ENCODE measurements around the gene CEP72. TPM values are rescaled to one million over a fixed set of nuclear protein-coding genes. Genes with fewer than 3 reads are reported as not detected.

Gene CEP72
- total and polyA plus RNA-seq, 2 experiments from 2014 or later, result 3.2 to 4.2 TPM

DNA sequence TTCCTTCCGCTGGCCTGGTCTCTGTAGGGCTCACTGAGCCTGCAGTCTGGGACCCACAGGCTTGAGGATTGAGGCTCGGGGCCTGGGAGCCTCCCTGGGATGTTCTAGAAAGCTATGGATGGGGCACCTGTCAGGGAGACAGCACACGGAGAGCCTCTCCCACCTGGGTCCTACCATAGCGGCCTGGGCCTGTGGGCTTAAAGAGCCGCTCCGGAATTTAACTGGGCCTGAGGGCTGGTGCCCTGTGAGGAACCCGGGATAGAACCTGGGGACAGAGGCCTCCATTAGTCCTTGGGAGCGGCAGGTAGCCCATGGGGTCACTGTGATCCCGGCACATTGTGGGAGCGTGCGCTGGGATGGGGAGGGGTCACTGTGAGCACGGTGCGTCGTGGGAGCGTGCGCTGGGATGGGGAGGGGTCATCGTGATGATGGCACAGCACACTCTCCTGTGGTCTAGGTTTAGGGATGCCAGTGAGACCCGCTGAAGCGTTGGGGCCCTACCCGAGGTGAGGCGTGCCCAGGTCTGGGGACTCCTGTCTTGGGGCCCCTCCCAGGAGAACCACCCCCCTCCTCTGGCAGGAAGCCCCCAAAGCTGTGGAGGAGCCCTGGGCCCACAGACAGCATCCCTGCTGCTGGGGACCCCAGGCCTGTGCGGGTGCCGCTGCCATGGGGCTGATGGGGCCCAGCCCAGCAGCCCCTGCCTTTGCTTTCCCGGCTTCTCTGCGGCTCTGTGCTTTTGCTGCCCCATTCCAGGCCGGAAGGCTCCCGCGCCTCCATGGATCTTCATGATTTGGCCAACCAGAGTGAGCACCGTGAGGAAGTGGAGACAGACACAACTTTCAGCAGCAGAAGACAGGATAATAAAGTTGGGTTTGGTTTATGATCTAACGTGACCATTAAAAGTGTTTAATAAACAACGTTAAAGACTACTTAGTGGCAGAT, 3.4 kb upstream of the CEP72 start:
- no peak overlapping the region for H3K4me2 ChIP-seq
- H4K20me1 ChIP-seq (ENCODE audit: insufficient read depth, poor library complexity, severe bottlenecking), result no peaks in the 10 kb centered on the region
- no peaks in the 10 kb centered on the region for H3K27me3 ChIP-seq
- H3K4me3 ChIP-seq, result no peak overlapping the region
- 85% methylated on average over 31 of the region's 31 CpGs for WGBS (ENCODE audit: low lambda C conversion rate, missing lambda C conversion rate)
- H3K79me2 ChIP-seq, result peaks cover 12% of the 10 kb centered on the region
- TF ChIP-seq, protein P1, sequence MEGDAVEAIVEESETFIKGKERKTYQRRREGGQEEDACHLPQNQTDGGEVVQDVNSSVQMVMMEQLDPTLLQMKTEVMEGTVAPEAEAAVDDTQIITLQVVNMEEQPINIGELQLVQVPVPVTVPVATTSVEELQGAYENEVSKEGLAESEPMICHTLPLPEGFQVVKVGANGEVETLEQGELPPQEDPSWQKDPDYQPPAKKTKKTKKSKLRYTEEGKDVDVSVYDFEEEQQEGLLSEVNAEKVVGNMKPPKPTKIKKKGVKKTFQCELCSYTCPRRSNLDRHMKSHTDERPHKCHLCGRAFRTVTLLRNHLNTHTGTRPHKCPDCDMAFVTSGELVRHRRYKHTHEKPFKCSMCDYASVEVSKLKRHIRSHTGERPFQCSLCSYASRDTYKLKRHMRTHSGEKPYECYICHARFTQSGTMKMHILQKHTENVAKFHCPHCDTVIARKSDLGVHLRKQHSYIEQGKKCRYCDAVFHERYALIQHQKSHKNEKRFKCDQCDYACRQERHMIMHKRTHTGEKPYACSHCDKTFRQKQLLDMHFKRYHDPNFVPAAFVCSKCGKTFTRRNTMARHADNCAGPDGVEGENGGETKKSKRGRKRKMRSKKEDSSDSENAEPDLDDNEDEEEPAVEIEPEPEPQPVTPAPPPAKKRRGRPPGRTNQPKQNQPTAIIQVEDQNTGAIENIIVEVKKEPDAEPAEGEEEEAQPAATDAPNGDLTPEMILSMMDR (IDR thresholded peaks at IDR 0.05; ENCODE audit: poor library complexity), result no peak
- no peak for TF ChIP-seq EZH2phosphoT487 (IDR thresholded peaks at IDR 0.05; ENCODE audit: low read depth, severe bottlenecking, unreplicated experiment)
- TF ChIP-seq EZH2 (IDR thresholded peaks at IDR 0.05; ENCODE audit: borderline replicate concordance), result no peak
- H3K4me1 ChIP-seq (ENCODE audit: insufficient read depth), result peaks cover 3% of the 10 kb centered on the region
- no peaks in the 10 kb centered on the region for H3K9me3 ChIP-seq (ENCODE audit: low read depth)
- H3K36me3 ChIP-seq (replicated peaks; ENCODE audit: insufficient read depth, low read depth), result no peaks in the 10 kb centered on the region
- no peak for DNase-seq (ENCODE audit: low spot score)
- no peak overlapping the region for H3K27ac ChIP-seq
- H3K9me2 ChIP-seq (replicated peaks; ENCODE audit: insufficient read depth), result no peaks in the 10 kb centered on the region
- no peak overlapping the region for H2AFZ ChIP-seq

DNA sequence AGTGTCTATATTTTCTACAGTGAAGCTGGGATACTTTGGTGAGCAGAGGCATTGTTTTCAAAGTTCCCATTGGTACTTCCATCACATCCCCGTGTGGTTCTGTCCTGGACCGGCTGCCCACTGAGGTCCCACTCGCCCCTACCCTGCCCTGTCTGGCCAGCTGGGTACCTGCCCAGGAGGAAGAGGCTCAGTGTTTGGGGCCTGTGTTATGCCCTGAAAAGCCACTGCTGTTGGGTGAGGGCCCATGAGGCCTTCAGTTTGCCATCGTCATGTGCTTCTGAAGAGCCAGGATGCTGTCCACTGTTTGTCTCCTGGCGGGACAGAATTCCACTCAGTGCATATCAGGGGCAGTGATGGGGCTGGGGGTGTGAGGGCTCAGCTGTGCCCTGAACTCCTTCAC, 2.6 kb upstream of the CEP72 start:
- H3K27me3 ChIP-seq, result no peaks in the 10 kb centered on the region
- no peak overlapping the region for H3K4me3 ChIP-seq
- peaks cover 3% of the 10 kb centered on the region for H3K4me1 ChIP-seq (ENCODE audit: insufficient read depth)
- no peaks in the 10 kb centered on the region for H4K20me1 ChIP-seq (ENCODE audit: insufficient read depth, poor library complexity, severe bottlenecking)
- DNase-seq (ENCODE audit: low spot score), result no peak
- no peaks in the 10 kb centered on the region for H3K36me3 ChIP-seq (replicated peaks; ENCODE audit: insufficient read depth, low read depth)
- H3K9me3 ChIP-seq (ENCODE audit: low read depth), result no peaks in the 10 kb centered on the region
- TF ChIP-seq EZH2phosphoT487 (IDR thresholded peaks at IDR 0.05; ENCODE audit: low read depth, severe bottlenecking, unreplicated experiment), result no peak
- TF ChIP-seq EZH2 (IDR thresholded peaks at IDR 0.05; ENCODE audit: borderline replicate concordance), result no peak
- TF ChIP-seq, protein P1 (IDR thresholded peaks at IDR 0.05; ENCODE audit: poor library complexity), result no peak
- 97% methylated on average over 5 of the region's 5 CpGs for WGBS (ENCODE audit: low lambda C conversion rate, missing lambda C conversion rate)
- peaks cover 20% of the 10 kb centered on the region for H3K79me2 ChIP-seq
- H3K4me2 ChIP-seq, result no peak overlapping the region
- no peak overlapping the region for H3K27ac ChIP-seq
- H2AFZ ChIP-seq, result no peak overlapping the region
- no peaks in the 10 kb centered on the region for H3K9me2 ChIP-seq (replicated peaks; ENCODE audit: insufficient read depth)

DNA sequence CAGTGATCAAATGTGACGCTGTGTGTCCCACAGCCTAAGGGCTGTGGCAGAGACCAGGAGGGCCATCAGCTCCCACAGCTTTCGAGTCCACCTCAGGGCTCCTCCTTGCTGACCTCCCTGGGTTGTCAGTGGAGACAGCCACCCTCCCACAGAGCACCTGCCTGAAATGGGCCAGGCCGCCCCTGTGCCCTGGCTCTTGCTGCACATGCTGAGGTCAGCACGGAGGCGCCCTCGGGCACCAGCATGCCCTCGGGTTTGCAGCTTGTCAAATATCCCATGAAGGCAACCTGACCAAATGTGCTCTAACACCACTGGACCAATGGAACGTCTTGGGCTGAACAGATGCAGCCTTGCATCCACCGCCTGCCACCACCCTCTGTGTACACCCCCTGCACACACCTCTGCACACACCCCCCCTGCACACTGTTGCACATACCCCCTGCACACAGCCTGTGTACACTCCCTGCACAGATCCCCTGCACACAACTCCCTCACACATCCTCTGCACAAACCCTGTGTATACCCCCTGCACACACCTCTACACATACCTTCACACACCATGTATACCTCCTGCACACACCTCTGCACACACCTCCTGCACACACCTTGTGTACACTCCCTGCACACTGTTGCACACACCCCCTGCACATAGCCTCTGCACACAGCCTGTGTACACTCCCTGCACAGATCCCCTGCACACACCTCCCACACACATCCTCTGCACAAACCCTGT, 2.0 kb upstream of the CEP72 start:
- DNase-seq (ENCODE audit: low spot score), result no peak
- no peak overlapping the region for H2AFZ ChIP-seq

More for the DNA sequence above, 2.0 kb upstream of the CEP72 start:
- no peak for TF ChIP-seq EZH2phosphoT487 (IDR thresholded peaks at IDR 0.05; ENCODE audit: low read depth, severe bottlenecking, unreplicated experiment)
- TF ChIP-seq, protein P1 (IDR thresholded peaks at IDR 0.05; ENCODE audit: poor library complexity), result no peak
- no peak for TF ChIP-seq EZH2 (IDR thresholded peaks at IDR 0.05; ENCODE audit: borderline replicate concordance)
- Histone ChIP-seq H3K4me2 (no peak overlapping the region), H3K79me2 (peaks cover 27% of the 10 kb centered on the region), H3K9me3 (ENCODE audit: low read depth) (no peaks in the 10 kb centered on the region), H4K20me1 (ENCODE audit: insufficient read depth, poor library complexity, severe bottlenecking) (no peaks in the 10 kb centered on the region), H3K9me2 (replicated peaks; ENCODE audit: insufficient read depth) (no peaks in the 10 kb centered on the region), H3K4me3 (no peak overlapping the region), H3K36me3 (replicated peaks; ENCODE audit: insufficient read depth, low read depth) (no peaks in the 10 kb centered on the region), H3K27me3 (no peaks in the 10 kb centered on the region), H3K27ac (no peak overlapping the region), H3K4me1 (ENCODE audit: insufficient read depth) (peaks cover 3% of the 10 kb centered on the region)
- 97% methylated on average over 9 of the region's 9 CpGs for WGBS (ENCODE audit: low lambda C conversion rate, missing lambda C conversion rate)

Data from hepatocyte (in vitro differentiated cells).